ENCODE data around the gene RAD51B.
"Not testable (repeated sequence)": the region's sequence is repeated elsewhere in the genome, so short reads cannot be mapped to it uniquely, and the experiment has no call there.

RAD51B gene

DNA sequence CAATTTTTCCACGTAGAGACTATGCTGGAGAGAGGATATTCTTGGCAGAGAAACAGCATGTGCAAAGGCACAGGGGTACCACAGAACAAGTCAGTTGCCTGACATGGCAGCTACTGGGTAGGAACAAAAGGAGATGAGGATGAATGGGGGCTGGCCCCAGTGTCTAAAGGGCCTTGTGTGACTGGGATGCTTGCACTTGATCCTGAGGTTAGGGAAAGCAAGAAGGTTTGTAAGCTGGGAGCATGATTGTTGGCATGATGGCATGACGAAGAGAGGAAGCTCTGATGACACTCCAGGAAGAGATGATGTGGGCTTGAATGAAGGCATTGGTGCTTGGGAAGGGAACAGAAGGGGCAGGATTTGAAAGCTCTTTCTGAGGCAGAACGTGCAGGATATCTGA lies 834.2 kb downstream of the RAD51B start:
- no peak for DNase-seq

DNA sequence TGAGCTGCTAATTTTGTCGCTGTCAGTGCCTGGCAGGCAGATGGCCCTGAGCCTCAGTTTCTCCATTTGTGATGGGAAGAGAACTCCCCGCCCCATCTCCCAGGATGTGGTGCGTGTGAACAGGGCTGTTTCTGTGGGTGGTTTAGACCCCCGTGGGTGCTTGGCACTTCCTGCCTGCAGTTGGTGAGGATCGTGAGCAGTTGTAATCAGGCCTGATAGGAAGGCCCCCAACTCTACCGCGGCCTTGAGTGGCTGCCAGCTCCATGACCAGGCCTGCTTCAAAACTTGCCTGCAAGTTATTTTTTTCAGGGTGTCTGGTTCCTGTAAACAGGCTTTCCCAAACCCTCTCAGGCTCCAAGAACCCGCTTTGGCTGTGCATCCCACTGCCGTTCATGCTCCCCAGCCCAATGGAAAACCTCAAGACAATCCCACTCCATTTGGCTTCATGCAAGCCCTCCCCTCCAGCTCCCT lies 834.9 kb downstream of the RAD51B start:
- DNase-seq = no peak

GRCh38 chr14:68655021-68655831 lies 835.6 kb downstream of the RAD51B start:
- DNase-seq = no peak

- no peak for DNase-seq
These were observed 836.3 kb downstream of the RAD51B start for GRCh38 chr14:68655911-68656316.

DNA sequence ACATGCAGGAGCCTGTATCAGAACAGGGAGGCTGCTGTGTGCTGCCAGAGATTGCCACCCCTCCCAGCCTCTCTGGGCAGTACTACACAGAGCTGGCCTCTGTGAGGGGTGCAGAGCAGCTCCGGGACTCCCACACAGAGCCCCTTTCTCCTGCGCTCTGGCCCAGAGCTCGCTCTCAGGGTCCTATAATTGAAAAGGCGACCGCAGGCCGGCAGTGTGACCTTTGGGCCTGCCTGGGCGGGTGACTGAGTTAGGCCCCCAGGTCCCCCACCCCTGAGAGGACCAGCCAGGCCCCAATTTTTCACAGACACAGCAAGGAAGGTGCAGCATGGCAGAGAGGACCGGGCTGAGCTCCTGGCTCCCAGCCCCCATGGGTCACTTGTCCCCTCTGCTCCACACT lies 836.9 kb downstream of the RAD51B start:
- DNase-seq = no peak

DNA sequence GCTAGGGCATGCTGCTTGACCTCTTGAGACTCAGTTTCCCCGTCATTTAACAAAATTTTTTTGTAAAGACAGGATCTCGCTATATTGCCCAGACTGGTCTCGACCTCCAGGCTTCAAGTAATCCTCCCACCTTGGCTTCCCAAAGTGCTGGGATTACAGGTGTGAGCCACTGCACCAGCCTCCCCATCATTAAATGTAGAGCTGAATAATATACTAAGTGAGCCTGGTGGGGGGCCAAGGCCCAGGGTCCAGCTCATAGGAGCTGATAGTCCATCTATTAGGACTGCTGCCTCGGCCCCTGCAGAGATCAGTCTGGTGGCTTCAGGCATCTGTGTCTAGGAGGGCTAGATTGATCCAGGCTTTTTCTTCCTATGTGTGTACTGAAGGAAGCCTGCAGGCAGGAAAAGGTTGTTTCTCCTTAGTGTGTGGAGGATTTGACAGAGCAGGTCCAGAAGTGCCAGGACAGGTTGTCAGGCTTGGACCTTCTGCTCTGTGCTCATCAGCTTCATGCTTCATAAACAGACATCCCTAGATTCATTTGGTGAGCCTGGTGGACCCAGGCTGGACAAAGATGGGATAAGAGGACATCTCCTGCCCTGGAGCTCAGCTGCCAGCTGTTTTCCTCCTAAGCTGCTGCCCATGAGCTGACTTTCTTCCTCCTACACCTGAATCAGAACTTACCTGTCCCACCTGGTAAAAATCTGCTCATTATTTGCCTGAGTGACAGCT lies 837.9 kb downstream of the RAD51B start:
- DNase-seq = no peak

DNA sequence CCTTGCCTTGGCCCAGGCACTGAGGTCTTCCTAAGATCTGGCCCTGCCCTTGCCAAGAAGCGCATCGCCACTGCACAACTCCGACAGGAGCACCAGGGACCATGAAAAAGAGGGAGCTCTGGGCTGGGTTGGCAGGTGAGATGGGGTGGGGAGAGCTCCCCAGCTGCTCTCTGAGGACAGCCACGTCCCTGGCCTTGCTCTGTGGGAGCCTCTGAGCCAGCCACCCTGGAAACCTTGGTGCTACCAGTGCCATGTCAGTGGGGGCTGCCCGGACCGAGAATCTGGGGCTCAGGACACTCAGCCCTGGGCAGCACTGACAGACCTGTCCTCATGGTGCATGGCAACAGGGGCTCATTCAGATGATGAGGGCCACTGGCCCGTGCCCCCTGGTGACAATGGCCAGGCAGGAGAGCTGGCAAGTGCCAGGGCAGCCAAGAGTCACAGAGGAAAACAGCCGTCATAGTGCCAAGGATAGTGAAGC lies 838.5 kb downstream of the RAD51B start:
- DNase-seq = no peak

GRCh38 chr14:68658943-68659931 lies 839.7 kb downstream of the RAD51B start:
- DNase-seq = no peak

- no peak for DNase-seq
These were observed 840.9 kb downstream of the RAD51B start for GRCh38 chr14:68660495-68660894.

DNA sequence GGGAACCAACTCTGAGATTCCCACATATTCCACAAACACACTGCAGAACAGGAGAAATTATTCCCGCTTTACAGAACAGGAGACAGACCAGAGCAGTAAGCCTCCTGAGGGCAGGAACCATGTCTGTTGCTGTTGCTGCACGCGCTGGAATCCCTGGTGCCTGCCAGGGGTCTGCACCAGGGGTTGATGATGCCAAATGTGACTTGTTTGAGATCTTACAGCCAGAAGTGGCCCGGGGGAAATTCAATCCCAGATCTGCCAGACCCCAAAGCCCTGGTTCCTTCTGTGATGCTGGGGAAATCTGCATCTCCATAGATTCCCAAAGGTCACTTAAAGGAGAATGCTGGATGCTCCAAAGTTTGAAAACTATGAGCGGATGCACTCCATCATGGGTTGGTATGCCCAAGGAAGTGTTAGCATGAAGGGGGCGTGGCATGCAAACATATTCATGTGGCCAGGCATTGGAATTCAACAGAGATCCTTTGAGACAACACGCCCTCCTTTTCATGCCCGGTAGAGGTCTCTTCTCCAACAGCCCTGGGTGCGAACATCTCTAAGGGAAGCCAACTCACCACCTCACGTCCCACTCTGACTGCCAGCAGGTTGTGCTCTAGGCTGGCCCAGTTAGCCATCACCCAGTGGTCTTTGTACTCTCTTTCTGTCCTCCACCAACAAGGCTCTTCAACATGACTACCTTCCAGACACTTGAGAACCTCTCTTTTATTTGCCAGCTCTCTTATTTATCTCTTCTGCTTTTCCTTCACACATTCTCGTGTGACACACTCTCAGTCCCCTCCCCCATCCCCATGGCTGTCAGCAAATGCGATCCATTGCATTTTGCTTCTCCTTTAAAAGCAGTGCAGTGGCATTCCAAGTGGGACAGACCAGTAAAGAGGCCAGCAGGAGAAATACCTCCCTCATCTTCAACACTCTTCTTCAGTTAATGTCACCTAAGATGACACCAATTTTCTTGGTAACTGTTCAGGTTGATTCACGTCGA lies 841.9 kb downstream of the RAD51B start:
- no peak for DNase-seq

- DNase-seq = no peak
These were observed 842.8 kb downstream of the RAD51B start for GRCh38 chr14:68662392-68662791.

GRCh38 chr14:68662826-68663225 lies 843.2 kb downstream of the RAD51B start:
- DNase-seq = not testable (repeated sequence)

DNA sequence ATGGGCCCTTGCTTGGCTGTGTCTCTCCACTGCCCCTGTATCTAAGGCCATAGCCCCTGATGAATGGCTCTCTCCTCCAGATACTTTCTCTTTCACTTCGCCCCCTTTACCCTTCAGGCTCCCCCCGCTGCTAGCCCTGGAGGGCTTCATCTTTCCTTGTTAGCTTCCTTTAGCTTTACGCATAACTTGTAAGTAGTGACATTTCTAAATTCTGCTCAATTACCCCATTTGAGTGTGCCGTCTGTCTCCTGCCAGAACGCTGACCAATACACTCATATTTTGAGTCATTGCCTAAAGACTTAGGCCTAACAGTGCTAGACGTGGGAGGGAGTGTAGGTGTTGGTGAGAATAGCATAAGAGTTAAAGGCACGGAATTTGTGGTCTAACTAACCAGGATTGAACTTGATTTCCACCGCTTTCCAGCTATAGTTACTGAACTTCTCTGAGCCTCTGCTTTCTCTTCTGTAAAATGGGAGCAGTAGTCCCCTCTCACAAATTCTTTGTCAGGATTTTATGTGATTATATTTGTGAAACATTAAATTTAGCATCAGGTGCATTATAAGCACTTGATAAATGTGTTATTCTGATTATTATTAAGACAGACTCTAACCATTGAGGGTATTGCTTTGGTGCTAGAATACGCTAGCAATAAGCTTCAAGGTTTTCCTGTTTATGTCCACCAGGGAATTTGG lies 844.0 kb downstream of the RAD51B start:
- peak; percentile 28 for DNase-seq

- no peak for DNase-seq
These were observed 844.7 kb downstream of the RAD51B start for GRCh38 chr14:68664225-68664681.

DNA sequence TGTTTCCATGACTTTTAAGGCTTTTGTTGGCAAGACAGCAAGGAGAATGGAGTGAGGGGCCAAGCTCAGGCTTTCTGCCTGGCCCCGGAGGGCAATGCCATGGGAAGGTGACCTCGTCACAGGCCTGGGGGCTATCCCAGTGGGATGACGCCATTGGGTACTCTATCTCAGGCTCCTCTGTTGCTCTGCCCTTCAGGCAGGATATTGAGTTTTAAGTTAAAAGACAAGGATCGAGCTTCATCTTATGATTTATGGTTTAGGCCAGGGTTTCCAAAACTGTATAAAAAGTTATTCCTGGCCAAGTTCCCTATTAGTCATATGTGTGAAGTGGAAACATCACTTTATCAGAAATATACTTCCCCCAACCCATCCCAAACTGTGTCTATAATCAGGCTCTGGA lies 845.6 kb downstream of the RAD51B start:
- DNase-seq = no peak

- no peak for DNase-seq
These were observed 846.2 kb downstream of the RAD51B start for GRCh38 chr14:68665792-68666204.

- DNase-seq = no peak
These were observed 846.7 kb downstream of the RAD51B start for GRCh38 chr14:68666236-68666635.

DNA sequence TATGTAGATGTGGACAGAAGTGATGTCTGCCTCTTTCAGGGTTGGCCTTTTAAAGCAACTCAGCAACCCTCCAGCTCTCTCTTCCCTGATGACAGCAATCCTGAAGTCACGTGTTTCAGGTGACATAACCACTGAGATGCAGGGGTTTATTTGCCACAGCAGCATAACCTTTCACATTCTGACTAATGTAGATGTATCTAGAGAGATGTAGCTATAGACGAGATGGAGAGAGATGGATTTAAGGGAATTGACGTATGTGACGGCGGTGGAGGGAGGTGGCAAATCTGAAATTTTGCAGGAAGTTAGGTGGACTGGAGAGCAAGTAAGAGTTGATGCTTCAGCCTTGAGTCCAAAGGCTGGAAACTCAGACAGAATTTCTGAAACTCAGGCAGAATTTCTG lies 847.3 kb downstream of the RAD51B start:
- no peak for DNase-seq

- no peak for DNase-seq
These were observed 847.8 kb downstream of the RAD51B start for GRCh38 chr14:68667313-68667791.

- no peak for DNase-seq
These were observed 848.4 kb downstream of the RAD51B start for GRCh38 chr14:68668028-68668427.

- DNase-seq = no peak
These were observed 849.0 kb downstream of the RAD51B start for GRCh38 chr14:68668531-68668930.

Measured in CD4-positive, alpha-beta T cell treated with Interleukin-6 for 4 hours (primary cell).